Left ventricle myocardium inferior (tissue), 1 donor: Measurements from ENCODE around the gene MMS22L. TPM values are rescaled to one million over a fixed set of nuclear protein-coding genes. Genes with fewer than 3 reads are reported as not detected.

Experiments
- DNase-seq: peaks from one replicate; pipeline ENCODE4 v3.0.0-alpha.2; 2020
- H3K27ac ChIP-seq: fragments of 200-600 bp; replicated peaks from 2 replicates; pipeline ENCODE4 v1.8.0; 2021
- H3K27me3 ChIP-seq: fragments of 200-600 bp; 2 replicates; pipeline ENCODE4 v1.8.0; 2021; ENCODE audit warnings: low read depth
- H3K36me3 ChIP-seq: fragments of 200-600 bp; 2 replicates; pipeline ENCODE4 v1.8.0; 2021
- H3K4me1 ChIP-seq: fragments of 200-600 bp; 2 replicates; pipeline ENCODE4 v1.8.0; 2021
- H3K4me3 ChIP-seq: fragments of 200-600 bp; 2 replicates; pipeline ENCODE4 v1.8.0; 2021; ENCODE audit warnings: mild to moderate bottlenecking, moderate library complexity
- H3K9me3 ChIP-seq: fragments of 200-600 bp; replicated peaks from 2 replicates; pipeline ENCODE4 v1.8.0; 2021
- intact Hi-C: fragments of 100-400 bp; cut with micrococcal nuclease; formaldehyde crosslinking; loops from one replicate; pipeline ENCODE4 v1.11.0; 2022
- total RNA-seq: library from RNA; stranded (reverse); fragmentation: NEBNext Ultra II Directional; extraction: Animal tissue kit (Norgen Biotek cat#: 25700); gene quantifications from one replicate; pipeline ENCODE4 v1.2.1, GENCODE V29; 2021
- TF ChIP-seq, protein P1 (sequence below): fragments of 200-600 bp; IDR thresholded peaks from 2 replicates; pipeline ENCODE4 v1.8.0; 2021; ENCODE audit warnings: antibody characterized with exemption, mild to moderate bottlenecking, borderline replicate concordance
- donor health status: DM: no; HTN: yes; CAD: no; lungs with severe emphysema.

The MMS22L gene
- total RNA-seq, 1 donor from 2014 or later: 1.9 TPM

DNA sequence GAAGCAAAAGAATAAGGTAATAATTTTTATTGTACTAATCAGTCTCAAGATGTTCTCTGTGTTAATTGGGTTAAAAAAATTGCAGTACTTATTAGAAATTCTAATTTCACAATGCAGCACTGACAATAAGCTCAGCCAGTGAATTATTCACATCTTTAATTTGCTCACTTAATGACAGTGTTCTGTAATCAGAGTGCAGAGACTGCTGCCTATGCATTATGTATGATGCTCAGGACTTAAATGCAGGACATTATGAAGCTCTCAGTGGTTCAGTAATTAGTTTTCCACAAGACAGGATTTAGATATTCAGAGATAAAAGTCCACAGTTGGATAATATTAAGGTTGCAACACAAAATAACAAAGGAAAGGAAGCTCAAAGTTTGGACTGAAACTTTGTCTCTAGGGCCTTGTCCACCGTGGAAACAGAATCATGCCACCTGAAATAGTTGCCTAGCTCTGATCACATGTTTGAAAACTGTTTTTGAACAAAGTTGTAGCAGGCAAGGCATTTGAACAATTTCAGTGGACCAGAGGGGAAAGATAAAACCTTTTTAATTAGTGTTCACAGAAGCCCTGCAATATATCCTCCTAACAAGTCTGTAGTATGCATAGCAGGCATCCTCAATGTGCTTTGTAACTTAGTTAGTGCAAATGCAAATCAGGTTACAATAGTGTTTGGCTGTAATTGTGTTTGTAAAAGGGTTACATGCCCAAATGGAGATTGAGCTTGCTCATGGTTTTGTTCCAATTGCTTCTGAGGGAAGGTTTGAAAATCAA lies 23.7 kb upstream of the MMS22L start:
- peaks cover 12% of the 10 kb centered on the region for H3K27me3 ChIP-seq
- no peaks in the 10 kb centered on the region for H3K9me3 ChIP-seq
- no peak overlapping the region for H3K4me3 ChIP-seq
- DNase-seq: no peak
- H3K27ac ChIP-seq: no peak overlapping the region
- H3K4me1 ChIP-seq: no peaks in the 10 kb centered on the region
- H3K36me3 ChIP-seq: no peaks in the 10 kb centered on the region
- intact Hi-C loops: no loop called here
- TF ChIP-seq, protein P1, sequence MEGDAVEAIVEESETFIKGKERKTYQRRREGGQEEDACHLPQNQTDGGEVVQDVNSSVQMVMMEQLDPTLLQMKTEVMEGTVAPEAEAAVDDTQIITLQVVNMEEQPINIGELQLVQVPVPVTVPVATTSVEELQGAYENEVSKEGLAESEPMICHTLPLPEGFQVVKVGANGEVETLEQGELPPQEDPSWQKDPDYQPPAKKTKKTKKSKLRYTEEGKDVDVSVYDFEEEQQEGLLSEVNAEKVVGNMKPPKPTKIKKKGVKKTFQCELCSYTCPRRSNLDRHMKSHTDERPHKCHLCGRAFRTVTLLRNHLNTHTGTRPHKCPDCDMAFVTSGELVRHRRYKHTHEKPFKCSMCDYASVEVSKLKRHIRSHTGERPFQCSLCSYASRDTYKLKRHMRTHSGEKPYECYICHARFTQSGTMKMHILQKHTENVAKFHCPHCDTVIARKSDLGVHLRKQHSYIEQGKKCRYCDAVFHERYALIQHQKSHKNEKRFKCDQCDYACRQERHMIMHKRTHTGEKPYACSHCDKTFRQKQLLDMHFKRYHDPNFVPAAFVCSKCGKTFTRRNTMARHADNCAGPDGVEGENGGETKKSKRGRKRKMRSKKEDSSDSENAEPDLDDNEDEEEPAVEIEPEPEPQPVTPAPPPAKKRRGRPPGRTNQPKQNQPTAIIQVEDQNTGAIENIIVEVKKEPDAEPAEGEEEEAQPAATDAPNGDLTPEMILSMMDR: no peak

DNA sequence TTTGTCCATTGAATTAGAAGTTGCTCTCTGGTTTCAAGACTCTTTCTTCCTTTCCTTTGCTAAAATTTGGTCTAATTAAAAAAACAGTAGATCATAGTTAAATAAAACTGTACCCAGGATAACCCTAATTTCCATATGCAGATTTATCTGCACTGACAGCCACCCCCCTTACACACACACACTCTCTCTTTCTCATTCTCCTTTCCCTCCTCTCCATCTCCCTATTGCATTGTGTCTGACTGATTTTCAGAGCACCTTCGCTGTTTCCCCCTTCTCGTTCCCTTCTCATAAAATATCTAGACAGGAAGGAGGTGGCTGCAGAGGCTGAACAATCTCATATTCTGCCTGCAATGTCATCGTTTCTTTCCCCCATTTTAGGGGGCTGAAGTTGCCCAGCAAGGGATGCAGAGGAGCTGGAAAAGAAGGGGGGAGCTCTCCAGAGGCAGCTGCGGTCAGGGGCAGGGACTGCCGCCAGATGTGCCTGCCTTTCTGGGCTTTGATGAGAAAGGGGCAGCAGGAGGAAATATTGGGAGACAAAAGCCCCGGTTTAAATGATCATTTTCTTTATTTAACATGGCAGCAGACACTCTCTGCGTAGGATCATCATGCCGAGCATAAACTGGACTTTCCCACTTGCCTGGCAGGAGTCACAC lies 22.5 kb upstream of the MMS22L start:
- TF ChIP-seq, protein P1: no peak
- Histone ChIP-seq H3K4me3 (no peak overlapping the region), H3K4me1 (no peaks in the 10 kb centered on the region), H3K9me3 (no peaks in the 10 kb centered on the region), H3K27me3 (peaks cover 12% of the 10 kb centered on the region), H3K27ac (no peak overlapping the region), H3K36me3 (no peaks in the 10 kb centered on the region)
- DNase-seq: no peak
- intact Hi-C loops: no loop called here

DNA sequence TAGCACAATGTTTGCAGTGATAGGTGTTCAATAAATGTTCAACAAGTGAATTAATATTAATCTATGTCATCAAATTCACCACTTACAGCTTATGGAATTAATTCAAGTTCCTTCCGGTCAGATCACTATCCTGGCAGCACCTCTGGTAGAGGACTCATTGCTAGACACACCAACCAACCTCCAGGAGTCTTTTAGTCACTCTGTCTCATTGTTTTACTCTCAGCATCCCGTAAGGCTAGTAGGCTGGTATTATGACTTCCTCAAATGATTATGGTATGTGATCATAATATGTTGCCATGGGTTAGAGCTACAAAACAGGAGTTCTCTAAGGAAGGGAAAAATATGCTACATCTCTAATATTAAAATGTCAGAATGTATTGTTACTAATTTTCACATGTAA lies 21.7 kb upstream of the MMS22L start:
- TF ChIP-seq, protein P1: no peak
- intact Hi-C loops: no loop called here

DNA sequence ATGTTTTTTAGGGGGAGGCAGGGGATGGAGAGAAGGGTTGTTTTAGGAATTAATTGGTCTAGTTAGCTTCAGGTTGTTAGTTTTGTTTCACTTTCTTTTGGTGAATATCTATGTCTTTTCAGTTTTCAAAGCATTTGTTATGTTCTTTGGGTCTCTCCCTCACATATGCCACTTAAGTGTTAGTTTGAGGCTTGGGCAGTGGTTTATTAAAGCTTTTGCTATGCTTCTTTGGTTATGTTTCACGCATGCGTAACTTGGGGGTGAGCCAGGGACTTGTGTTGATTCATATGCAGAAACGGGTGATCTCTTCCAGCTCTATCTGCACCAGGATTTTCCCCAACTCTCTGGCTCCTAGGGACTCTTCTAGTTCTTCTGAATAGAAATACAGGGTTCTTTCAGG lies 11.4 kb upstream of the MMS22L start:
- Histone ChIP-seq H3K4me1 (no peaks in the 10 kb centered on the region), H3K9me3 (no peaks in the 10 kb centered on the region), H3K27me3 (peaks cover 6% of the 10 kb centered on the region), H3K4me3 (no peak overlapping the region), H3K27ac (no peak overlapping the region), H3K36me3 (no peaks in the 10 kb centered on the region)
- TF ChIP-seq, protein P1: no peak
- intact Hi-C loops: no loop called here
- DNase-seq: no peak

More for the DNA sequence above, 21.7 kb upstream of the MMS22L start:
- Histone ChIP-seq H3K9me3 (no peaks in the 10 kb centered on the region), H3K4me1 (no peaks in the 10 kb centered on the region), H3K36me3 (no peaks in the 10 kb centered on the region), H3K27me3 (peaks cover 12% of the 10 kb centered on the region), H3K4me3 (no peak overlapping the region), H3K27ac (no peak overlapping the region)
- no peak for DNase-seq

DNA sequence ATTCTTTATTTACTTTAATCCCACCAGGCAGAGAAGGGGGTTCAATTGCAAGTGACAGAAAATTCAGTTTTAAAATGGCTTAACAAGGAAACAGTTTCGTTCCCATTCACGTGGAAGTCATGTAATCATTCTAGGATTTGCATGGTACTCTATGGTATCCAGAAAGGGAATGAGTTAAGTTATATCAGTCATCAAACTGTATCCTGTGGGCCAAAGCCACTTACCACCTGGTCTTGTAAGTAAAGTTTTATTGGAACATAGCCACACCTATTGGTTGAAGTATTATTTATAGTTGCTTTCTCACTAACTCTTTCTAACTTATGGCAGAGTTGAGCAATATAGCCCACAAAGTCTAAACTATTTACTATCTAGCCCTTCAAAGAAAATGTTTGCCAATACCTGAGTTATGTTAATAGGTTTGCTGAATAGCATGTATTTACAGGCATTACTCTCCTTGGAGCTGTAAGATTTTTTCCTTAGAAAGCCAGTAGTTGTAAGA lies 10.2 kb upstream of the MMS22L start:
- Histone ChIP-seq H3K27ac (no peak overlapping the region), H3K4me3 (no peak overlapping the region), H3K27me3 (peaks cover 6% of the 10 kb centered on the region), H3K9me3 (no peaks in the 10 kb centered on the region), H3K4me1 (no peaks in the 10 kb centered on the region), H3K36me3 (no peaks in the 10 kb centered on the region)
- TF ChIP-seq, protein P1: no peak
- no peak for DNase-seq
- intact Hi-C loops: no loop called here
